GM12891 (cell line): ENCODE data around the gene BTBD9.

Experiments
- PAX5 ChIP-seq: IDR thresholded peaks from 2 replicates; pipeline ENCODE4 v1.6.1; 2011; ENCODE audit warnings: low read length, moderate library complexity, mild to moderate bottlenecking; ENCODE audit not compliant: insufficient read depth, severe bottlenecking
- POLR2A ChIP-seq: IDR thresholded peaks from 2 replicates; pipeline ENCODE4 v1.6.1; 2011; ENCODE audit warnings: low read depth, low read length, control low read depth
- POLR2AphosphoS5 ChIP-seq: IDR thresholded peaks from 2 replicates; pipeline ENCODE4 v1.6.1; 2011; ENCODE audit warnings: low read depth, low read length, control low read depth
- POU2F2 ChIP-seq: IDR thresholded peaks from 2 replicates; pipeline ENCODE4 v1.6.1; 2011; ENCODE audit warnings: low read depth, mild to moderate bottlenecking, control low read depth, low read length, moderate library complexity
- SPI1 ChIP-seq: IDR thresholded peaks from 2 replicates; pipeline ENCODE4 v1.6.1; 2011; ENCODE audit warnings: low read depth, low read length, control low read depth
- TAF1 ChIP-seq: IDR thresholded peaks from 2 replicates; pipeline ENCODE4 v1.6.1; 2011; ENCODE audit warnings: low read depth, low read length, control low read depth

- no peak for TF ChIP-seq SPI1
- TF ChIP-seq POU2F2, result no peak
- TF ChIP-seq POLR2AphosphoS5, result no peak
- TF ChIP-seq POLR2A, result no peak
- TF ChIP-seq TAF1, result no peak
- TF ChIP-seq PAX5, result no peak
These were observed 89.9 kb downstream of the BTBD9 start for GRCh38 chr6:38549795-38550194.
